ENCODE data around the gene SRP14. TPM values are rescaled to one million over a fixed set of nuclear protein-coding genes. Genes with fewer than 3 reads are reported as not detected.

The SRP14 gene
- total RNA-seq, 1 experiment from 2014 or later: 200 TPM

DNA sequence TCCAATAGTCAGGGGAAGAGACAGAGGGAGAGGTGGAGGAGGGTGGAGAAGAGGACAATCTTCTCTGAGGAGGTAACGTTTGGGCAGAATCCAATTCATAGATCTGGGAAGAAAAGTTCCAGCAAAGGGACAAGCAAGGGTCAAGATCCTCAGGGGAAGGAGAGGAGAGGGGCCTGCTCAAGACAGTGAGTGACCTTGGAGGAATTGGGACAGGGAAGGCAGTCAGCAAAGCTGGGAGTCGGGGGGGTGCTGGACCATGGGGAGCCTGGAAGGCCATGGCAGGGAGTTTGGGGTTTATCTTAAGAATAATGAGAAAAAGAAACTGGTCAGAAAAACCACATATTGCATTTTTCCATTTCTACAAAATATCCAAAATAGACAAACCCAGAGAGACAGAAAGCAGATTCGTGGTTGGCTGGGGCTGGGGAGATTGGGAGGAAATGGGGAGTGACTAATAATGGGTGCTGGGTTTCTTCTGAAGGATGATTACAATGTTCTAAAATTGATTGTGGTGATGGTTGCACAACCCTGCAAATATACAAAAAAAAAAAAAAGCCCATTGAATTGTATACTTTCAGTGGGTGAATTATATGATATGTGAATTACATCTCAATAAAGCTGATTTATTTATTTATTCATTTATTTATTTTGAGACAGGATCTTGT, 19.6 kb upstream of the SRP14 start:
- H3K27me3 Mint-ChIP-seq (ENCODE audit: low read depth): no peaks in the 10 kb centered on the region; the same call in 1 of the 2 replicates
- Histone ChIP-seq H3K79me2 (ENCODE audit: insufficient read depth, low read length) (no peaks in the 10 kb centered on the region), H3K79me1 (ENCODE audit: insufficient read depth, low read depth, low read length, poor library complexity, severe bottlenecking) (no peaks in the 10 kb centered on the region), H3K4ac (ENCODE audit: low read depth, low read length) (no peak overlapping the region), H3K56ac (ENCODE audit: insufficient read length, low read depth, low read length) (no peak overlapping the region), H2AK5ac (ENCODE audit: insufficient read length, low read length) (no peak overlapping the region), H4K5ac (ENCODE audit: insufficient read length, low read depth, low read length) (no peak overlapping the region), H3K23me2 (ENCODE audit: insufficient read length, low read depth, low read length, poor library complexity, severe bottlenecking) (no peaks in the 10 kb centered on the region), H3K9me3 (ENCODE audit: control insufficient read depth, low read depth, low read length) (no peaks in the 10 kb centered on the region), H2BK5ac (ENCODE audit: insufficient read length, low read length) (no peak overlapping the region), H2BK20ac (ENCODE audit: low read depth, low read length, poor library complexity, severe bottlenecking) (no peak overlapping the region), H4K20me1 (ENCODE audit: control insufficient read depth, insufficient read depth, insufficient read length) (no peaks in the 10 kb centered on the region), H3K9ac (ENCODE audit: extremely low read depth, insufficient read length, low read length) (no peak overlapping the region), H3K27ac (ENCODE audit: insufficient read length, low read depth, low read length) (no peak overlapping the region), H3K4me2 (ENCODE audit: insufficient read depth, insufficient read length, low read length) (no peak overlapping the region), H3K27me3 (ENCODE audit: insufficient read depth, low read length) (no peaks in the 10 kb centered on the region), H3K4me1 (ENCODE audit: insufficient read depth, low read length) (no peaks in the 10 kb centered on the region; the same call in 1 of the 2 replicates), H2BK120ac (ENCODE audit: low read depth, low read length, poor library complexity, severe bottlenecking) (no peak overlapping the region), H3T11ph (ENCODE audit: low read length) (no peak overlapping the region), H4K8ac (replicated peaks; ENCODE audit: insufficient read length, low read depth, low read length) (no peak overlapping the region), H2BK12ac (ENCODE audit: insufficient read length, low read depth, low read length) (no peak overlapping the region), H3K14ac (ENCODE audit: insufficient read depth, low read length) (no peak overlapping the region), H4K91ac (ENCODE audit: insufficient read length, low read depth, low read length) (no peak overlapping the region), H3K23ac (ENCODE audit: insufficient read length, low read depth, low read length) (no peak overlapping the region), H2AFZ (ENCODE audit: low read length) (no peak overlapping the region), H3K18ac (ENCODE audit: insufficient read length, low read depth, low read length) (no peak overlapping the region), H2BK15ac (ENCODE audit: low read depth, low read length) (no peak overlapping the region)
- WGBS (ENCODE audit: extremely low coverage, insufficient read length, low lambda C conversion rate): no CpG with 5 or more reads among the region's 3 CpGs
- H3K9me3 Mint-ChIP-seq: no peaks in the 10 kb centered on the region
- H3K4me1 Mint-ChIP-seq: peaks cover 13 to 22% of the 10 kb centered on the region in 2 experiments
- TF ChIP-seq, protein P1, sequence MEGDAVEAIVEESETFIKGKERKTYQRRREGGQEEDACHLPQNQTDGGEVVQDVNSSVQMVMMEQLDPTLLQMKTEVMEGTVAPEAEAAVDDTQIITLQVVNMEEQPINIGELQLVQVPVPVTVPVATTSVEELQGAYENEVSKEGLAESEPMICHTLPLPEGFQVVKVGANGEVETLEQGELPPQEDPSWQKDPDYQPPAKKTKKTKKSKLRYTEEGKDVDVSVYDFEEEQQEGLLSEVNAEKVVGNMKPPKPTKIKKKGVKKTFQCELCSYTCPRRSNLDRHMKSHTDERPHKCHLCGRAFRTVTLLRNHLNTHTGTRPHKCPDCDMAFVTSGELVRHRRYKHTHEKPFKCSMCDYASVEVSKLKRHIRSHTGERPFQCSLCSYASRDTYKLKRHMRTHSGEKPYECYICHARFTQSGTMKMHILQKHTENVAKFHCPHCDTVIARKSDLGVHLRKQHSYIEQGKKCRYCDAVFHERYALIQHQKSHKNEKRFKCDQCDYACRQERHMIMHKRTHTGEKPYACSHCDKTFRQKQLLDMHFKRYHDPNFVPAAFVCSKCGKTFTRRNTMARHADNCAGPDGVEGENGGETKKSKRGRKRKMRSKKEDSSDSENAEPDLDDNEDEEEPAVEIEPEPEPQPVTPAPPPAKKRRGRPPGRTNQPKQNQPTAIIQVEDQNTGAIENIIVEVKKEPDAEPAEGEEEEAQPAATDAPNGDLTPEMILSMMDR (conservative IDR thresholded peaks at IDR 0.05): no peak
- no peaks in the 10 kb centered on the region for H3K36me3 Mint-ChIP-seq (ENCODE audit: insufficient read depth in 1 of 3, low read depth in 3 of 3)
- DNase-seq: peak; percentile 5
- H3K4me3 Mint-ChIP-seq: no peak overlapping the region
- H3K27ac Mint-ChIP-seq: 0 out of 7 replicates have a peak overlapping the region, but pooled peaks of 1 of the 3 experiments have one; percentile 36
